CD14-positive monocyte (primary cell): Measurements from ENCODE around the gene MYOM1. TPM values are rescaled to one million over a fixed set of nuclear protein-coding genes. Genes with fewer than 3 reads are reported as not detected.

ENCODE experiments used
- DNase-seq, 3 donors: peaks; one replicate each; pipeline ENCODE4 v3.0.0-alpha.2; 2011 to 2022
- H2AFZ ChIP-seq: 2 replicates; pipeline ENCODE4 v1.6.0; 2012; ENCODE audit warnings: mild to moderate bottlenecking, low read depth, low read length, inconsistent platforms; ENCODE audit not compliant: insufficient read depth, poor library complexity, severe bottlenecking
- H3K27ac ChIP-seq, 2 donors: 1 replicate in 1 of 2; 2 replicates in 1 of 2; pipeline ENCODE4 v1.5.1; 2012 to 2013; ENCODE audit warnings: low read length in 2 of 2, control low read depth in 1 of 2, inconsistent platforms in 1 of 2, low read depth in 1 of 2, mild to moderate bottlenecking in 1 of 2
- H3K27me3 ChIP-seq, 2 donors: one replicate each; pipeline versions ENCODE4 v1.6.0 to v1.6.1; 2011 to 2013; ENCODE audit warnings: low read length in 2 of 2; ENCODE audit not compliant: control insufficient read depth in 2 of 2, insufficient read depth in 2 of 2
- H3K36me3 ChIP-seq, 2 donors: replicated peaks in 1 of 2; 1 replicate in 1 of 2; 2 replicates in 1 of 2; pipeline versions ENCODE4 v1.5.1 to v1.6.1; 2012 to 2013; ENCODE audit warnings: low read length in 2 of 2, control low read depth in 1 of 2, inconsistent platforms in 1 of 2, mild to moderate bottlenecking in 1 of 2; ENCODE audit not compliant: insufficient read depth in 2 of 2, control insufficient read depth in 1 of 2
- H3K4me1 ChIP-seq, 2 donors: 1 replicate in 1 of 2; 2 replicates in 1 of 2; pipeline versions ENCODE4 v1.5.1 to v1.6.1; 2012 to 2013; ENCODE audit warnings: low read length in 2 of 2, control low read depth in 1 of 2, inconsistent platforms in 1 of 2, mild to moderate bottlenecking in 1 of 2, moderate library complexity in 1 of 2; ENCODE audit not compliant: insufficient read depth in 2 of 2, control insufficient read depth in 1 of 2
- H3K4me2 ChIP-seq: replicated peaks from 2 replicates; pipeline ENCODE3; 2012; ENCODE audit warnings: low read length, moderate library complexity, mild to moderate bottlenecking; ENCODE audit not compliant: poor library complexity, severe bottlenecking; ENCODE audit errors: extremely low read depth
- H3K4me3 ChIP-seq, 3 experiments: fragments of 200-600 bp in 1 of 3; sonication (generic) in 1 of 3; replicated peaks in 1 of 3; 1 replicate in 2 of 3; 2 replicates in 1 of 3; pipeline ENCODE4 v1.5.1; 2011 to 2013; ENCODE audit warnings: low read length in 3 of 3, mild to moderate bottlenecking in 3 of 3, control low read depth in 2 of 3, low read depth in 2 of 3, inconsistent platforms in 1 of 3, moderate library complexity in 1 of 3
- H3K79me2 ChIP-seq: 2 replicates; pipeline ENCODE4 v1.6.0; 2012; ENCODE audit warnings: mild to moderate bottlenecking, control low read depth, inconsistent platforms, low read length, moderate library complexity; ENCODE audit not compliant: insufficient read depth
- H3K9ac ChIP-seq: 2 replicates; pipeline ENCODE4 v1.6.0; 2017; ENCODE audit warnings: low read length, mild to moderate bottlenecking; ENCODE audit not compliant: insufficient read depth, poor library complexity, severe bottlenecking
- H3K9me3 ChIP-seq, 2 donors: replicated peaks in 1 of 2; 1 replicate in 1 of 2; 2 replicates in 1 of 2; pipeline versions ENCODE4 v1.5.1 to v1.6.1; 2012 to 2013; ENCODE audit warnings: low read length in 2 of 2, control low read depth in 1 of 2; ENCODE audit not compliant: control insufficient read depth in 1 of 2, insufficient read depth in 1 of 2
- H4K20me1 ChIP-seq: 2 replicates; pipeline ENCODE4 v1.6.0; 2012; ENCODE audit warnings: mild to moderate bottlenecking, low read length, control low read depth, moderate library complexity; ENCODE audit not compliant: insufficient read depth
- H3K27ac Mint-ChIP-seq, 7 donors: one replicate each; pipeline ENCODE4 v1.8.0; 2020; ENCODE audit warnings: mild to moderate bottlenecking in 7 of 7, mixed read lengths in 7 of 7, moderate library complexity in 6 of 7, inconsistent platforms in 2 of 7
- H3K27me3 Mint-ChIP-seq, 3 donors: one replicate each; pipeline ENCODE4 v1.8.0; 2021 to 2022; ENCODE audit warnings: low read depth in 3 of 3, mild to moderate bottlenecking in 3 of 3, mixed read lengths in 3 of 3, moderate library complexity in 3 of 3, inconsistent platforms in 1 of 3
- H3K36me3 Mint-ChIP-seq, 2 donors: one replicate each; pipeline ENCODE4 v1.8.0; 2020; ENCODE audit warnings: mixed read lengths in 2 of 2, inconsistent platforms in 1 of 2, mild to moderate bottlenecking in 1 of 2
- H3K4me1 Mint-ChIP-seq: one replicate; pipeline ENCODE4 v1.8.0; 2020; ENCODE audit warnings: mild to moderate bottlenecking, mixed read lengths
- H3K4me3 Mint-ChIP-seq, 2 donors: one replicate each; pipeline ENCODE4 v1.8.0; 2020; ENCODE audit warnings: mild to moderate bottlenecking in 2 of 2, mixed read lengths in 2 of 2, moderate library complexity in 1 of 2
- H3K9me3 Mint-ChIP-seq, 7 donors: one replicate each; pipeline ENCODE4 v1.8.0; 2020 to 2022; ENCODE audit warnings: mixed read lengths in 7 of 7, mild to moderate bottlenecking in 6 of 7, moderate library complexity in 6 of 7, inconsistent platforms in 2 of 7
- WGBS: methylation state at CpG from one replicate; pipeline ENCODE4 v1.1.5; 2013; ENCODE audit warnings: missing lambda C conversion rate; ENCODE audit not compliant: insufficient coverage; 5-methylcytosine and 5-hydroxymethylcytosine counted together
- intact Hi-C, 2 donors: fragments of 100-400 bp; cut with micrococcal nuclease; formaldehyde crosslinking; loops; one replicate each; pipeline versions ENCODE4 v1.15.0 to v1.15.1; 2023
- polyA plus RNA-seq, 3 donors: library from polyadenylated mRNA; depleted of rRNA in 1 of 3; unstranded in 2 of 3; stranded (reverse) in 1 of 3; fragments of 300-500 nt in 2 of 3; fragments of >200 nt in 1 of 3; fragmentation: Illumina TruSeq in 2 of 3; gene quantifications; 1 replicate in 2 of 3; 2 replicates in 1 of 3; pipeline ENCODE4 v1.2.3, GENCODE V29; 2012 to 2021
- TF ChIP-seq, protein P1 (sequence below): fragments of 200-600 bp; IDR thresholded peaks from one replicate; pipeline ENCODE4 v1.8.0; 2022; ENCODE audit warnings: antibody characterized with exemption, mild to moderate bottlenecking

MYOM1 gene
- polyA plus RNA-seq, 3 donors: 0.05 to 0.95 (median 0.22) TPM

- TF ChIP-seq, protein P1, sequence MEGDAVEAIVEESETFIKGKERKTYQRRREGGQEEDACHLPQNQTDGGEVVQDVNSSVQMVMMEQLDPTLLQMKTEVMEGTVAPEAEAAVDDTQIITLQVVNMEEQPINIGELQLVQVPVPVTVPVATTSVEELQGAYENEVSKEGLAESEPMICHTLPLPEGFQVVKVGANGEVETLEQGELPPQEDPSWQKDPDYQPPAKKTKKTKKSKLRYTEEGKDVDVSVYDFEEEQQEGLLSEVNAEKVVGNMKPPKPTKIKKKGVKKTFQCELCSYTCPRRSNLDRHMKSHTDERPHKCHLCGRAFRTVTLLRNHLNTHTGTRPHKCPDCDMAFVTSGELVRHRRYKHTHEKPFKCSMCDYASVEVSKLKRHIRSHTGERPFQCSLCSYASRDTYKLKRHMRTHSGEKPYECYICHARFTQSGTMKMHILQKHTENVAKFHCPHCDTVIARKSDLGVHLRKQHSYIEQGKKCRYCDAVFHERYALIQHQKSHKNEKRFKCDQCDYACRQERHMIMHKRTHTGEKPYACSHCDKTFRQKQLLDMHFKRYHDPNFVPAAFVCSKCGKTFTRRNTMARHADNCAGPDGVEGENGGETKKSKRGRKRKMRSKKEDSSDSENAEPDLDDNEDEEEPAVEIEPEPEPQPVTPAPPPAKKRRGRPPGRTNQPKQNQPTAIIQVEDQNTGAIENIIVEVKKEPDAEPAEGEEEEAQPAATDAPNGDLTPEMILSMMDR: no peak
- no peak overlapping the region for H3K27ac Mint-ChIP-seq
- H3K27me3 ChIP-seq: no peaks in the 10 kb centered on the region
- H3K4me1 Mint-ChIP-seq: peaks cover 7% of the 10 kb centered on the region
- peaks cover 16 to 17% of the 10 kb centered on the region in 2 donors for H3K36me3 Mint-ChIP-seq
- H3K9ac ChIP-seq: no peak overlapping the region
- peaks cover 8 to 19% (median 12%) of the 10 kb centered on the region in 7 donors for H3K9me3 Mint-ChIP-seq
- no peaks in the 10 kb centered on the region for H4K20me1 ChIP-seq
- H3K4me3 ChIP-seq: no peak overlapping the region
- intact Hi-C loops: no loop called here
- H3K4me3 Mint-ChIP-seq: no peak overlapping the region
- H3K27me3 Mint-ChIP-seq: no peaks in the 10 kb centered on the region
- WGBS: 86% methylated on average over 1 of the region's 2 CpGs
- no peak for DNase-seq
- H3K27ac ChIP-seq: no peak overlapping the region
- peaks cover 0 to 3% of the 10 kb centered on the region in 2 donors for H3K4me1 ChIP-seq
- no peak overlapping the region for H3K4me2 ChIP-seq
- no peak overlapping the region for H2AFZ ChIP-seq
- no peaks in the 10 kb centered on the region for H3K36me3 ChIP-seq
- no peaks in the 10 kb centered on the region for H3K79me2 ChIP-seq
- peaks cover 5 to 12% of the 10 kb centered on the region in 2 donors for H3K9me3 ChIP-seq
Observed at GRCh38 chr18:3238742-3239141, 19.0 kb upstream of the MYOM1 start.

DNA sequence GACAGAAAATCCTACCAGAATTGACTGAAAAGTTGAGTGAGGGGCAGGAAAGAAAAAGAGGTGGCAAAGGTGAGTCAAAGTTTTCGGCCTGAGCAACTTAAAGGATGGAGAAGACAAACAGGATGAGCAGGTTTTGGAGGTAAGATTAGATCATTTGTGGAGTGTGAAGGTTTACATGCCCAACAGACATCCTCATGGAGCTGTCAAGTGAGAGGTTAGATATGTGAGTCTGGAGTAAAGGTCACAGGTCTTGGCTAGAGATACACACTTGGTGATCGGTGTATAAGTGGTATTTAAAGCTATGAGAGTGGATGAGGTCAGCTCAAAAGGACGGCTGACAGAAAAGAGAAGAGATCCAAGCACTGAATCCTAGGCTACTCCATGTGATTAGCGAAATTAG is 16.7 kb upstream of the MYOM1 start:
- intact Hi-C loops: no loop called here
- no peak for DNase-seq
- no peak overlapping the region for H3K4me3 Mint-ChIP-seq
- H3K9me3 Mint-ChIP-seq: peaks cover 0 to 10% (median 7%) of the 10 kb centered on the region in 7 donors
- H4K20me1 ChIP-seq: no peaks in the 10 kb centered on the region
- H3K27me3 Mint-ChIP-seq: peaks cover 0 to 2% (median 0%) of the 10 kb centered on the region in 3 donors
- no peak overlapping the region for H2AFZ ChIP-seq
- H3K36me3 Mint-ChIP-seq: peaks cover 7 to 8% of the 10 kb centered on the region in 2 donors
- no peak overlapping the region for H3K4me2 ChIP-seq
- H3K9me3 ChIP-seq: peaks cover 3 to 5% of the 10 kb centered on the region in 2 donors
- H3K79me2 ChIP-seq: no peaks in the 10 kb centered on the region
- TF ChIP-seq, protein P1: no peak
- WGBS: 95% methylated on average over 4 of the region's 4 CpGs
- H3K27ac Mint-ChIP-seq: no peak overlapping the region
- H3K27ac ChIP-seq: no peak overlapping the region
- no peak overlapping the region for H3K4me3 ChIP-seq
- no peaks in the 10 kb centered on the region for H3K27me3 ChIP-seq
- H3K4me1 ChIP-seq: peaks cover 0 to 3% of the 10 kb centered on the region in 2 donors
- no peak overlapping the region for H3K9ac ChIP-seq
- H3K36me3 ChIP-seq: no peaks in the 10 kb centered on the region
- H3K4me1 Mint-ChIP-seq: peaks cover 4% of the 10 kb centered on the region
